Smooth muscle cell (in vitro differentiated cells): ENCODE data around the gene TMEM59L. TPM values are rescaled to one million over a fixed set of nuclear protein-coding genes. Genes with fewer than 3 reads are reported as not detected.

Experiments used
- DNase-seq: peaks from one replicate; lab custom pipeline; 2025; ENCODE audit not compliant: unreplicated experiment; lab: John Stamatoyannopoulos, UW
- H2AFZ ChIP-seq: fragments of 200-600 bp; sonication (generic); 2 replicates; pipeline ENCODE4 v1.6.0; 2016; ENCODE audit warnings: antibody characterized with exemption, low read depth, mild to moderate bottlenecking
- H3F3A ChIP-seq: fragments of 200-600 bp; sonication (generic); 2 replicates; pipeline ENCODE4 v1.6.0; 2017; ENCODE audit warnings: antibody characterized with exemption, low read depth
- H3K27ac ChIP-seq: fragments of 200-600 bp; sonication (generic); 2 replicates; pipeline ENCODE4 v1.5.1; 2016; ENCODE audit warnings: low read depth, mild to moderate bottlenecking
- H3K27me3 ChIP-seq: fragments of 200-600 bp; sonication (generic); 2 replicates; pipeline ENCODE4 v1.6.1; 2016; ENCODE audit warnings: low read depth, mild to moderate bottlenecking
- H3K36me3 ChIP-seq: fragments of 200-600 bp; sonication (generic); 2 replicates; pipeline ENCODE4 v1.5.1; 2016; ENCODE audit warnings: low read depth
- H3K4me1 ChIP-seq: fragments of 200-600 bp; sonication (generic); 2 replicates; pipeline ENCODE4 v1.5.1; 2016; ENCODE audit warnings: low read depth
- H3K4me2 ChIP-seq: fragments of 200-600 bp; sonication (generic); 2 replicates; pipeline ENCODE4 v1.6.0; 2016; ENCODE audit warnings: mild to moderate bottlenecking
- H3K4me3 ChIP-seq: fragments of 200-600 bp; sonication (generic); 2 replicates; pipeline ENCODE4 v1.5.1; 2016; ENCODE audit warnings: mild to moderate bottlenecking
- H3K79me2 ChIP-seq: fragments of 200-600 bp; sonication (generic); 2 replicates; pipeline ENCODE4 v1.6.0; 2016; ENCODE audit warnings: low read depth, mild to moderate bottlenecking
- H3K9ac ChIP-seq: fragments of 200-600 bp; sonication (generic); 2 replicates; pipeline ENCODE4 v1.6.0; 2016; ENCODE audit warnings: low read depth
- H3K9me3 ChIP-seq: fragments of 200-600 bp; sonication (generic); replicated peaks from 2 replicates; pipeline ENCODE4 v1.5.1; 2016; ENCODE audit warnings: low read depth
- H4K20me1 ChIP-seq: fragments of 200-600 bp; sonication (generic); 2 replicates; pipeline ENCODE4 v1.6.0; 2016; ENCODE audit warnings: low read depth
- WGBS: methylation state at CpG from one replicate; pipeline ENCODE4 v1.1.7; 2016; ENCODE audit warnings: low lambda C conversion rate; 5-methylcytosine and 5-hydroxymethylcytosine counted together
- polyA plus RNA-seq: library from polyadenylated mRNA; unstranded; fragments of >200 nt; fragmentation: Nextera tagmentation; extraction: Ambion mirVana; gene quantifications from 2 replicates; pipeline ENCODE4 v1.2.1, GENCODE V29; 2016
- total RNA-seq: library from RNA; depleted of rRNA; stranded (reverse); fragments of >200 nt; gene quantifications from 2 replicates; pipeline ENCODE4 v1.2.3, GENCODE V29; 2014
- TF ChIP-seq, protein P1 (sequence below): fragments of 200-600 bp; sonication (generic); IDR thresholded peaks from 2 replicates; pipeline ENCODE4 v1.5.1; 2017; ENCODE audit warnings: borderline replicate concordance, mild to moderate bottlenecking, antibody characterized with exemption; ENCODE audit not compliant: insufficient read depth, poor library complexity, severe bottlenecking

TMEM59L gene
- total and polyA plus RNA-seq, 2 experiments from 2014 or later, result 4.4 to 42.0 TPM

DNA sequence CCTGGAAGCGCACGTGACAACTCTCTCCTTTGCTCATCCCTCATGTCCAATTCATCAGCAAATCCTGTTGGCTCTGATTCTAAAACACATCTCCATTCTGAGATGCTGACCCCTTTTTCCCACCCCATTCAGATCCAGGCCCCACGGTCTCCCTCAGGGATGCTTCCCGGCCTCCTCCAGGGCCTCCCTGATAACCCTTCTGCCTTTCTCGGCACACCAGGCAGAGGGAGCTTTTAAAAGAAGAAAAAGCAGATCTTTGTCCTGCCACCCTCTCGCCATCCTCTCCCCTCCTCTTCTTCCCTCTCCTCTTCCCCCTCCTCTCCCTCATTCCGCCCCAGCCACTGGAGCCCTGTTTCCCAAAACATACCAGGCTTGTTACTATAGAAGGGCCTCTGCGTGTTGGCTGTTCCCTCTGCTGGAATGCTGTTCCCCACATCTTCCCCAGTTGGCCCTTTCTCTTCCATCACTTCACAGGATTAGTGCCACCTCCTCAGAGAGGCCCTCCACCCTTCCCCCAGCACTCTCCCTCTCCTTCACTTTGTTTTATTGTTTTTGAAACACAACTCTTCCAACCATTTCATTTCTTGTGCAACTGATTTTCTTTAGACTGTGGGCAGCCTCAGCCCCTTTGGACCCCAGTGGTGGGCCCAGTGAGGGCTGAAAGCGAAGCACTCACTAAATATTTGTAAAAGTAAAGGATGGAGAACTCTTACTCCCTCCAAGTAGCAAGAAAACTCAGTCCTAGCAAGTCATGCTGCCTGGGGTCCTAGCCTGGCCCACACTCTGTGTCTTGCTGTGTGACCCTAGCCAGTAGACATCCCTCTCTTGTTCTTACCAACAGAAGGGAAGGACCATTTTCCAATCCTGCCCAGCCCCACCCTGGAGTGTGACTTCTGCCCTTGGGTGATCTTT, 3.6 kb upstream of the TMEM59L start:
- no peaks in the 10 kb centered on the region for H3K9me3 ChIP-seq
- no peak overlapping the region for H3K9ac ChIP-seq
- H3K79me2 ChIP-seq, result peaks cover 9% of the 10 kb centered on the region
- TF ChIP-seq, protein P1, sequence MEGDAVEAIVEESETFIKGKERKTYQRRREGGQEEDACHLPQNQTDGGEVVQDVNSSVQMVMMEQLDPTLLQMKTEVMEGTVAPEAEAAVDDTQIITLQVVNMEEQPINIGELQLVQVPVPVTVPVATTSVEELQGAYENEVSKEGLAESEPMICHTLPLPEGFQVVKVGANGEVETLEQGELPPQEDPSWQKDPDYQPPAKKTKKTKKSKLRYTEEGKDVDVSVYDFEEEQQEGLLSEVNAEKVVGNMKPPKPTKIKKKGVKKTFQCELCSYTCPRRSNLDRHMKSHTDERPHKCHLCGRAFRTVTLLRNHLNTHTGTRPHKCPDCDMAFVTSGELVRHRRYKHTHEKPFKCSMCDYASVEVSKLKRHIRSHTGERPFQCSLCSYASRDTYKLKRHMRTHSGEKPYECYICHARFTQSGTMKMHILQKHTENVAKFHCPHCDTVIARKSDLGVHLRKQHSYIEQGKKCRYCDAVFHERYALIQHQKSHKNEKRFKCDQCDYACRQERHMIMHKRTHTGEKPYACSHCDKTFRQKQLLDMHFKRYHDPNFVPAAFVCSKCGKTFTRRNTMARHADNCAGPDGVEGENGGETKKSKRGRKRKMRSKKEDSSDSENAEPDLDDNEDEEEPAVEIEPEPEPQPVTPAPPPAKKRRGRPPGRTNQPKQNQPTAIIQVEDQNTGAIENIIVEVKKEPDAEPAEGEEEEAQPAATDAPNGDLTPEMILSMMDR, result no peak
- H3K4me1 ChIP-seq, result peaks cover 46% of the 10 kb centered on the region
- peaks cover 14% of the 10 kb centered on the region for H4K20me1 ChIP-seq
- DNase-seq, result no peak
- no peak overlapping the region for H3K4me2 ChIP-seq
- peaks cover 81% of the 10 kb centered on the region for H3K27me3 ChIP-seq
- H2AFZ ChIP-seq, result no peak overlapping the region
- no peaks in the 10 kb centered on the region for H3K36me3 ChIP-seq
- no peak overlapping the region for H3K4me3 ChIP-seq
- H3F3A ChIP-seq, result peaks cover 11% of the 10 kb centered on the region
- 56% methylated on average over 9 of the region's 9 CpGs for whole genome bisulfite sequencing
- H3K27ac ChIP-seq, result no peak overlapping the region

DNA sequence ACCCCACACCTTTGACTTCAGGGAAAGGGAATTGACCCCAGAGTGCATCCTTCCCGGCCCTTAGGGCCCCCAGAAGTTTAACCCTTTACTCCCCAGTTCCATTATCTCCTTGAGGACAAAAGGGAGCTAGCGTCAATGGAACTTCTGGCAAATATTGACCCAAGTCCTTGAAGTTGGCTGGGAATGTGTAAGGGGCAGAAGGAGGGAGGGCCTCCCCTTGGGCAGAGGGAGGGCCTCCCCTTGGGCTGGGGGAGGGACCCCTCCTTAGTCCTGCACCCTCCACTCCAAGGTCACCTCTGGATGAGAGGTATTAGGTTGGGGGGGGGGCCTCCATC, 3.0 kb upstream of the TMEM59L start:
- Histone ChIP-seq H3K27me3 (peaks cover 84% of the 10 kb centered on the region), H3K27ac (no peak overlapping the region), H3K79me2 (peaks cover 4% of the 10 kb centered on the region), H3K36me3 (no peaks in the 10 kb centered on the region), H3K4me3 (no peak overlapping the region), H3F3A (peaks cover 4% of the 10 kb centered on the region), H4K20me1 (peaks cover 7% of the 10 kb centered on the region), H3K4me1 (peaks cover 41% of the 10 kb centered on the region), H3K9ac (no peak overlapping the region), H2AFZ (no peak overlapping the region), H3K9me3 (no peaks in the 10 kb centered on the region), H3K4me2 (no peak overlapping the region)
- no peak for DNase-seq
- 46% methylated on average over 2 of the region's 2 CpGs for WGBS
- TF ChIP-seq, protein P1, result no peak

DNA sequence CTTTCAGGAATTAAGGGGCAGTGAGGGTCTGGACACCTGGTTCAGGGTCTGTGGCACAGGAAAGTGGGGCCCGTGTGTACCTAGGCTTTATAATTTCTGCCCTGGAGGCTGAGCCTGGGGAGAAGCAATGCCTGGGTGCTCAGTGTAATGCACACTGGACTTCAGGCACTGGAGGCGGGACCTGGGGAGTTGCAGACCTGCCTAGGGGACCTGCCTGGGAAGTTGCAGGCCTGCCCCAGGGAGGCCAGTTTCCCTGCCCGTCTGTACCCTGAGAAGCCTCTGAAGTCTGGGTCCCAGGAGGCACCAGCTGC, 2.5 kb upstream of the TMEM59L start:
- peaks cover 84% of the 10 kb centered on the region for H3K27me3 ChIP-seq
- peaks cover 2% of the 10 kb centered on the region for H4K20me1 ChIP-seq
- 52% methylated on average over 3 of the region's 3 CpGs for WGBS
- peak overlapping the region; percentile 94 for H3K4me2 ChIP-seq
- peaks cover 4% of the 10 kb centered on the region for H3K79me2 ChIP-seq
- TF ChIP-seq, protein P1, result no peak
- DNase-seq, result no peak
- no peaks in the 10 kb centered on the region for H3K9me3 ChIP-seq
- peaks cover 36% of the 10 kb centered on the region for H3K4me1 ChIP-seq
- H3K36me3 ChIP-seq, result no peaks in the 10 kb centered on the region
- H3K27ac ChIP-seq, result no peak overlapping the region
- no peaks in the 10 kb centered on the region for H3F3A ChIP-seq
- no peak overlapping the region for H2AFZ ChIP-seq
- no peak overlapping the region for H3K9ac ChIP-seq
- H3K4me3 ChIP-seq, result no peak overlapping the region
